HG03095 (cell line): Measurements from ENCODE around the gene GOLGA3.
"Not testable (repeated sequence)": the region's sequence is repeated elsewhere in the genome, so short reads cannot be mapped to it uniquely, and the experiment has no call there.

Source experiments
- ATAC-seq: cut with Tn5 transposase; IDR thresholded peaks from one replicate; pipeline ENCODE4 v1.9.1; 2021; ENCODE audit warnings: moderate library complexity; ENCODE audit not compliant: unreplicated experiment

The GOLGA3 gene

DNA sequence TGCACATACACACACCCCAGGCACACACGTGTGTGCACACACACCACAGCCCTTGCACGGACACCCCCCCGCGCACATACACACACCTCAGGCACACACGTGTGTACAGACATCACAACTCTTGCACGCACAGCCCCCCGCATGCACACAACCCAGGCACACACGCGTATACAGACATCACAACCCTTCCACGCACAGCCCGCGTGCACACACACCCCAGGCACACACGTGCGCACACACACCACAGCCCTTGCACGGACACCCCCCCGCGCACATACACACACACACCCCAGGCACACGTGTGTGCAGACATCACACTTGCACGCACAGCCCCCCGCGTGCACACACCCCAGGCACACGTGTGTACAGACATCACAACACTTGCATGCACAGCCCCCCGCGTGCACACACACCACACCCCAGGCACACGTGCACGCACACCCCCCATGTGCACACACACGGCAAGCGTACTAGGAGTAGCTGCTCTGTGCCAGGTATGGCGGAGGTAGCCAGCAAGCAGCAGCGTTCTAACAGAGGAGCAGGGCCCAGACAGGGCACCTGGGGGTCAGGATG is 48.8 kb downstream of the GOLGA3 start:
- ATAC-seq = no peak

DNA sequence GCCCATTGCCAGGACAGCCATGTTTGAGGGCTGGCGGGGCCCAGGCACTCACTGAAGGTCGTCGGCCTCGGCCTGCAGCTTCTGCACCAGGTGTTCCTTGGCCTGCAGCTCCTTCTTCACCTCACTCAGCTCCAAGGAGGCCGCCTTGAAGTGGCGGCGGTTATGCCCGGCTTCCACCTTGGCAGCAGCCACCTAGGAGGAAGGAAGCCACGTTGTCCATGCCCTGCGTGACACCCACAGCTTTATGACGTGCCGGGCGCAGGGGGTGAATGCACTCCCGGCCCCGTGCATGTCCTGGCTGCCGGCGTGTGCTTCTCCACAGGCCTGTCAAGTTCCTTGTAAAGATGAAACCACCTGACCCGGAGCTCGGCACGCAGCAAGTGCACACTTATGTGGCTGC is 51.1 kb downstream of the GOLGA3 start:
- no peak for ATAC-seq

DNA sequence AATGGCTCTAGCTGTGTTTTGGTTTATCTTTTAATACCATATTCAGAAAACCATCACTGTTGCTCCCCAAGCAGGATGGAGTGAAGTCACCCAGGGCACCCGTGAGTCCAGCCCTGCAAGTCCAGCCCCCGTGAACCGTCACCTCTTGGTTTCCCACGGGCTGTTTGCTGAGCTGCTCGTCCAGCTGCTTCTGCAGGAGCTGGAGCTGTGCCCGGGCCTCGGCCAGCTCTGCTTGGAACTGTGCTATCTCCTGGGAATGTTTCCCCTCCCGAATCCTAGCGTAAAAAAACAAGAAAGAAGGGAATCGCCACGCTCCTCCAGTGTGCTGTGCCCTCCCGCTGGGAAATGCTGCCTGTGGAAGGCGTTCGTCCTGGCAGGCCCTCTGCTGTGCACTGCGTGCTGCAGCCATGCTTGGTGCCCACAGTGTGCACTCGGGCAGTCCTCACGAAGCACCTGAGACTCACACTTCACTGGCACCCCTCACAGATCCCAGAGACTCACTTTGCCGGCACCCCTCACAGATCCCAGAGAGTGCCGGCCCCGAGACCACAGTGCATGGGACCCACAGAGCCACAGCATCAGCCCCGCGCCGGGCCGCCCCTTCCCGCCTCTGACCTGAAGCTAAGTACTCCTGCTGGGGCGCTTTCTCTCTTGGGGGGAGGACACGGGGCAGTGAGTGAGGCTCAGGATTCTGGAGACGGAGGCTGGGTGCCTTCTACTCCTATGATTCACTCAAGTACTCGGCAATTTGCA is 51.7 kb downstream of the GOLGA3 start:
- ATAC-seq = no peak

DNA sequence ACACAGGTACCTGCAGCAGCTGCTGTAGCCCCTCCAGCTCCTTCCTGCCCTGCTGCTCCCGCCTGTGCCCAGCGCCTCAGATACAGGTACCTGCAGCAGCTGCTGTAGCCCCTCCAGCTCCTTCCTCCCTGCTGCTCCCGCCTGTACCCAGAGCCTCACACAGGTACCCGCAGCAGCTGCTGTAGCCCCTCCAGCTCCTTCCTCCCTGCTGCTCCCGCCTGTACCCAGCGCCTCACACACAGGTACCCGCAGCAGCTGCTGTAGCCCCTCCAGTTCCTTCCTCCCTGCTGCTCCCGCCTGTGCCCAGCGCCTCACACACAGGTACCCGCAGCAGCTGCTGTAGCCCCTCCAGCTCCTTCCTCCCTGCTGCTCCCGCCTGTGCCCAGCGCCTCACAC is 52.4 kb downstream of the GOLGA3 start:
- ATAC-seq = not testable (repeated sequence)

DNA sequence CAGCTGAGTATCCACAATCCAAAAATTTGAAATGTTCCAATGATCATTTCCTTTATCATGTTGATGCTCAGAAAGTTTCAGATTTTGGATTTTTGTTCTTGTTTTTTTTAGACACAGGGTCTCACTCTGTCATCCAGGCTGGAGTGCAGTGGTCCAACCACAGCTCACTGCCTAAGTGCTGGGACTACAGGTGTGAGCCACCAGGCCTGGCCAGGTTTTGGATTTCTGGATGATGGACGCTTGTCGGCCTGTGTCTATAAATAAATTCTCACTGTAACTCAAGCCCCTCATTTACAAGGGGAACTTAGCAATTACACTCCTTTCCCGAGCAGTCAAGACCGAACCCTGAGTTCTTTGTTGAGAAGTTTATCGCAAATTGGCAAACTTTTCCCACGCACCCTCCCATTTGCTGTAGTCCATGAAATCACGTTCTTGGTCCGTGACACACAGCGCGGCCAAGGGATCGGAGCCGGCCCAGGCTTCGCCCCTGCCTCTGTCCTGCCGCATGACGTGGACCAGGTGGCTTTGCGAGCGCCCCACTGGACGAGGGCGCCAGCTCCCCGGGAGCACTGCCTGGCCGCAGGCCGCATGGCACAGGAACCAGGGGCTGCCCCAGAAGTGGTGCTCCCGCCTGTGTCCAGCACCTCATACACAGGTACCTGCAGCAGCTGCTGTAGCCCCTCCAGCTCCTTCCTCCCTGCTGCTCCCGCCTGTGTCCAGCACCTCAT is 53.0 kb downstream of the GOLGA3 start:
- no peak for ATAC-seq

DNA sequence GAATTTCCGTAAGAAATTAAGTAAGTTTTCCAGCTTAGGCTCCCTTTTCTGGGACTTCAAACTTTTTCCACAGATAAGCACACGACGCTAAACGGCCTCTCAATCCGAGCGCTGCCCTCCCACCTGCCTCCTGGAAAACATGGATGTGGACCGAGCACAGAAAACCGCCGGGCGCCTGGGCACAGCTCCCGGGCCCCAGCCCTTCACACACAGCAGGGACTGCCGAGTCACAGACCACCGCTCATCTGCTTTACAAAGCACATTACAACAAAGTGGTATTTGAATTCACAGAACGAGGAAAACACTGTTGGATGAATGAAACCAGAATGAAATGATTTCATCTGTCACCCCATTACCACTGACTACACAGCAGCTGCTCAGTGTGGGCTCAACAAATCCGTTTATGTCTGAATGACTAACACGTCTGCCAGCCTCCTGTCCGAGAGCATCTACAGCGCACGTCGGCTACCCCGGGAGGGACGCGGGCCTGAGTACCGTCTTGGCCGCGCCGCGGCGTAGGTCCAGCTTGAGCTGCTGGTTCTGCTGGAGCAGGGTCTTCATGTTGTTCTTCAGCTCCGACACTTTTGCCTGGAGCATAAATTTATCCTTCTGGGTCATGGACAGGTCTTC is 53.9 kb downstream of the GOLGA3 start:
- no peak for ATAC-seq

DNA sequence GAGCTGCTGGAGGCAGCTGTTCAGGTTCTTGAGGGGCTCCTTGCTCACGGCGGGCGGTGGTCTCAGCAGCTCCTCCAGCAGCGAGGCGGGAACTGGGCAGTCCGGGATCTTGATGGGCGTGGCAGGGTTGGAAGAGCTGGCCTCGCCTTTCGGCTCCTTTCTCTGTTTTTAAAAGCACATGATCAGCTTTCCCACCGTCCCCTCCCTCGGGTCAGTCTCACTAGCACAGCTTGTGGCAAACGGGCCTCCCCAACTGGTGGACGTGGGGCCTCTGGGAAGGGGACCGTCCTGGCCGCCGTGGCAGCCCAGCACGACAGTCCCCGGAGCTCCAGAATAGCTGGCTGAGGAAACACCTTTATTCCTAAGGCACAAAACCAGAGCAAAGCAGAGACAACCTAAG is 54.5 kb downstream of the GOLGA3 start:
- ATAC-seq = no peak

DNA sequence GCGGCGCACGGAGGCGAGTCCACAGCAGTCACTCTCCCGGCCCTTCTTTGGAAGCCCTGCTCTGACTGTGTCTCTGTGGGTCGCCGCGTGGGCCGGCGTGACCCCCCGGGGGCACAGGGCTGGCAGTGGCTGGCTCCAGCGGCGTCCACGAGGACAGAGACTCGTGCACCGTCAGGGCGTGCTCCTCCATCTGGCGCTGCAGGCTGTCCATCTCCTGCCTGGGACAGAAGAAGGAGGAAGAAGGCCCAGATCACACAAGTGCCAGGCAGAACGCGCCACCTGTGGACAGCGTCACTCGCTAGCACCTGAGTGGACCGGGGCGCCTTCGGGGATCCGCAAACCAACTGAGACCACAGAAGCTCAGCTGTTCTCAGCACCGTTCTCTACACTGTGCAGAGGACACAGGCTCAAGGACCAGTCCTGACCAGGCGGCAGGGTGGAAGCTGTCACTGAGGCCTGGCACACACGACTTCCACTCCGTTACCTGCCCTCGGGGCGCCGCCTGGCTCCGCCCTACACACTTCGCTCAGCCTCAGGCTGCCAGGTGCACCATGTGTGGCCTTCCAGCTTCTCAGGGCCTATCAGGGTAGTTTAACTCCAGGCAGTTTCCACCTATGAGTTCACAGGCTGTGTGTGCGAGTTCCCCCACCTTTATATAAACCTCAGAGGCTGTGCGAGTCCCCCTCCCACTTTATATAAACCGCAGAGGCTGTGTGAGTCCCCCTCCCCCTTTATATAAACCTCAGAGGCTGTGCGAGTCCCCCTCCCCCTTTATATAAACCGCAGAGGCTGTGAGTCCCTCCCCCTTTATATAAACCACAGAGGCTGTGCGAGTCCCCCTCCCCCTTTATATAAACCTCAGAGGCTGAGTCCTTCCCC is 55.4 kb downstream of the GOLGA3 start:
- ATAC-seq = no peak

DNA sequence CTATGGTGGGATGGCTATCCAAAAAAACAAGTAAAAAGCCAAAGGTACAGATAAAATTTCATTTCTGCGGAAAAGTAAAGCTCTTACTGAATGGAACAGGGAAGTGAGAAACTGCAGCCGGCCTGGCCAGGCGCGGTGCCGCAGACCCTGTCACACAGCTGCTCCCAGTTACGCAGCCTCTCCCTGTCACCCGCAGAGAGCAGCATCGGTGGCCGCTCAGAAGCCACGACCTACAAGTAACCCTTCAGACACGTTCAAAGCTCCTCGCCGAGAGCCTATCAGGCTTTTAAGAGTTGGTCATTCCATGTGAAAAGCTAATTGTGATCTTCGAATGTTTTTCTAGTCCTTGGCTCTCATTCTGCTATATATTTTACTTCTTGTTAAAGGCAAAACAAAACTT is 56.1 kb downstream of the GOLGA3 start:
- peak; percentile 38 for ATAC-seq

DNA sequence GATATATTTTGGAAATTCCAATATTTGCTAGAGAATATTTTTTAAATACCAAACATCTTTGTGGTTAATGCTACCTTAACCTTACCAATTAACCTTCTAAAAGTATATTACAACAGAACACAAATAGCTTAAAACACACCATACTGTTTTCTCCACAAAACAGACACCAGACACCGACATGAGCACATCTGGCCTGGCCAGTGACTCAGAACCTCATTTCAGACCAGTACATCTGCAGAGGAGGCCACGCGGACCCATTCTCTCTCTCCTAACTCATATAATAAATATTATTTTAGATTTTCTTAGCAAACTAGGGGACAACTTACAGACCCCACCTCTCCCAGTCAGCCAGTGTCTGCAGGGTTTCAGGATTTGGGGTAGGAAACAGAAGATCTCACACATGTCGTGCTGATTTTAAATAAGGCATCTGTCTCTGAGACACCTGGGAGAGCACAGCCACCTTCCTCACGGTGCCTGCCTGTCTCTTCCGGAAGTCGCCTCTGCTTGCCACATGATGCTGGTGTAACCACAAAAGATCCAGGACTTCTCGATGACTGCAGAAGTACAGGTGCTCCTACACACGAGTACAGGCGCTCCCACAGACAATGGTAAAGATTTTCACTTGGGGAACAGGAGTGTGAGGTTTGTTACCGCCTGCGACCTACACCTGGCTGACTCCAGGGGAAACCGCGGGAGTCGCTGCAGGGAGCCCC is 57.4 kb downstream of the GOLGA3 start:
- peak; percentile 52 for ATAC-seq

DNA sequence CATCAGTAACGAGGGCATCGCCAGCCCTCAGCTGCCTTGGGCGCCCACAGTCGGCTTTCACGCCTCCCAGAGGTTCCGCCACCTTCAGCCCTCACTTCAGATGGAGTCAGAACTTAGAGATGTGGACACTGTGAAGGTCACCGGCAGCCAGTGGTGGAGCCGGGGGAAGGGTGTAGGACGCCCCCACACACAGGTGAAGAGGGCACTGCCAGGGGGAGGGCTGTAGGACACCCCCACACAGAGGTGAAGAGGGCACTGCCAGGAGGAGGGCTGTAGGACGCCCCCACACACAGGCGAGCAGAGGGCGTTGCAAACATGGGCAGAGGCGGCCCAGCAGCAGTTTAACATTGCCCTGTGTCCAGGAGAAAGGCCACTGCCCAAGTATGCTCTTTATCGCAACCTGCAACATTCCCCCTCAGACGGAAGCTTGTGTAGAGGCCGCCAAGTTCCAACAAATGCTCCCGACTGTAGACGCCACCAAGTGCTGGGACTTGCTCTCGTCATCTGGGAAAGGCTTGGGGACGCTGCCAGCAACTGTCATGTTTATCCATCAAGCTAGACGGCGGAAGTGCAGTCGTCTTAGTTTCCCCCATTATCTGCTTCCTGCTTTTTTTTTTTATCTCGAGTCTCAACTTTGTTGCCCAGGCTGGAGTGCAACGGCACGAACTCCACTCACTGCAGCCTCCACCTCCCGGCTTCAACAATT is 62.1 kb downstream of the GOLGA3 start:
- no peak for ATAC-seq

DNA sequence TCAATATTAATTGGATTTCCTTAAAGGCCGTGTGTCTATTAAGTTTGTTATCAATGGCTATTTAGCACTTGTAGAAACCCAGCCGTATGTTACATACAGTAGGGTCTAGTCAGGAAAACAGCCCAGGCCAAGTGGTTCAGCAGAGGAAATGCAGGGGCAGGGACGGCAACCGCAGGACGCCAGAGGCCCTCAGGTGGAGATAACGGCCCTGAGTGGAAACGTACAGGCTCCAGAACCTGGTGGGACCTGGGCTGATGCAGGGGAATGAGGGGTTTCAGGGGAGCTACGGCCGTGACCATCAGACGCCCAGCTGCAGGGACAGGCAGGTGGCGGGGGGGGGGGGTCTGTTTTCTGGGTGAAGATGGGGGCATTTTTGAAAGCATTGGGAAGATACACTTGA is 63.3 kb downstream of the GOLGA3 start:
- no peak for ATAC-seq

DNA sequence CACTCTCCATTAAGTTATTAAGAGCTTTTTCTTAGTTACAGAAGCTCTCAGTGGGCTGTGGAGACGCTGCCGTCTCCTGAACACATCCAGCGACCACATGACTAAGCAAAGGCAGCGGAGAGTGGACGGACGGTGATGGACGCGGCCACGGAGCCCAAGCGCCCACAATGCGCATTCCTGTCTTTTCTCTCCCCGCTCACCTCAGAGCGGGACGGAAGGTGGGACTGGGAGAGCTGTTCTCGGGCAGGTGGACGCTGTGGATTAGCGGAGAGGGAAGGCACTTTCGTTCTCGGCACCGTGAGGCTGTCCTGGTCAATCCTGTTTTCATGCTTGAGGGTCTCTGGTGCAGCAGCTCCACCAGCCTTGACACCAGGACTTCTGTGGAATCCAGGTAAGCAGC is 64.4 kb downstream of the GOLGA3 start:
- no peak for ATAC-seq

DNA sequence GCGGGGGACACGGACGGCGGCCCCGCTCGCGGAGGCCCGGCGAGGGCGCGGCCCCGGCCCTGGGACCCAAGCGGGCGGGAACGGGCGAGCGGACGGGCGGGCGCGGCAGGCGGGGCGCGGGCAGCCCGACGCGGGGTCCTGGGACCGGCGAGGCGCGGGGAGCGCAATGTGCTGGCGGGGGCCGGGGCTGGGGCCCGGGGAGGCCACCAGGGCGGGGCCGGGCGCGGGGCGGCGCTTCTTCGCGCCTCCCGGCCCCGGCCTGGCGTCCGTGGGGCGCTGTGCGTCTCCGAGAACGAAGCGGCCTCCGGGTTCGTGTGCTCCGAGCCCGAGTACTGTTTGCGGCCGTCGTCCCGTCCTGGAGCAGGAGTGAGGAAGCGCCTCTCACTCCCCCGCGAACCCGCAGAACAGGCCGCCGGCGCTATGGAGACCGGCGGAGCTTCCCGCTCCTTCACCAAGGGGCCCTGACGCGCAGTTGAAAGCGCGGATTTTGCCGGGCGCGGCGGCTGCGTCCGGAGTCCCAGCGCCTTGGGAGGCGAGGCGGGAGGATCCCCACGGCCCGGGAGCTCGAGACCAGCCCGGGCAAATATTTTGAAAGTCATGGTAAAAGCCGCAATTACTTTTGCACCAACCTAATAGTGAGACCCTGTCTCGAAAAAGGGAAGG is 66.6 kb downstream of the GOLGA3 start:
- peak; percentile 77 for ATAC-seq

DNA sequence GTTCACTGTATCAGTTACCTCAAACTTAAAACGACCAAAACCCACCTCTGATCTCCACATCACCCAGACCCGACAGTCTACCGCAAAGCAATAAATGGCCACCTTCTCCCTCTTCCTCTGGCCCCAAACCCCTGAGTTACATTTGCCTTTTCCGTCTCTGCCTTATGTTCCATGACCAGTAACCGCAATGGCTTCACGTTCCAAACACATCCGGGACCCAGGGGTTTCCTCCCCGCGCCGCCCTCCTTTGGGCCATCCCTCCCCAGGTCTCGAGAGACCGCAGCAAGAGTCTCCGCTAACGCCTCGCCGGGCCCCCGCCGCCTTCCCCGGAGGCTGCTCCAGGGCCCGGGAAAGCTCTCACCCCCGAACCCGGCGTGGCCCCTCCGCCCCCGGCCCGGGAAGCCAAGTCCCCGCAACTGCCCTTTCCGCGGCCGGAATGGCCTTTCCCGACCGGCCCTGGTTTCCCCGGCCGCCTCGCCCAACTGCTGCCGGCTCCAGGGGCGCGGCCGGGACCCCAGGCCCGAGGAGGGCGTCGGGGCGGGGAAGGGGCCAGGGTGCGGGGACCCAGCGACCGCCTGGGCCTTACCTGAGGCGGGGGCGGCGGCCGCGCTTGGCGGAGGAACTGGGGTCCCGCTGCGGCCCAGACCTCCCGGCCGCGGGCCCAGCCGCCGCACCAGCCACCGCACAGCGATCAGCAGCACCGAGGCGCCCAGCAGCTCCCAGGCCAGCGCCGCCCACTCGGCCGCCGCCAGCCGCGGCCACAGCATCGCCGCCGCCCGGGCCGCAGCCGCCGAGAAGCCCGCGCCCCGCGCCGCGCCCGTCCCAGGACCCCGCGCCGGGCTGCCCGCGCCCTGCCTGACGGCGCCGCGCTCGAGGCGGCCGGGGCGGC is 67.4 kb downstream of the GOLGA3 start, which contains the start of gene ANKLE2:
Gene ANKLE2, minus strand, starts transcription at position 801 of the 889 bp plus-strand sequence. Its CDS starts 34 bp downstream, at position 767.
- peak; percentile 36 for ATAC-seq

DNA sequence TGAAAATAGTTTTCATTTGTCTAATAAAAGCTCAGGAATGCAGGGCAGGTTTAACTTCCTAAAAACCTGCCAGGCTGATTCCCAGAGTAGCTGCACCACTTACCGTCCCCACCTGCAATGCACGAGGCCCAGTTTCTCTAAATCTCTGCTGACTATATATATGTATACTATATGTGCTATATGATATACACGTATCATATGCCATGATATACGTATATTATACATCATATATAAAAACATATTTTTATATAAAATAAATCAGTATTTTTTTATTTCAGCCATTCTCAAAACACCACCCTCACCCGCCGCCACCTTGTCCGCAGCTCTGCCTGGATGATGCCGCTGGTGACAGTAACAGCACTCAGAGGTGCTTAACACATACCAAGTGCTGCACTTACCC is 69.3 kb downstream of the GOLGA3 start:
- ATAC-seq = no peak

DNA sequence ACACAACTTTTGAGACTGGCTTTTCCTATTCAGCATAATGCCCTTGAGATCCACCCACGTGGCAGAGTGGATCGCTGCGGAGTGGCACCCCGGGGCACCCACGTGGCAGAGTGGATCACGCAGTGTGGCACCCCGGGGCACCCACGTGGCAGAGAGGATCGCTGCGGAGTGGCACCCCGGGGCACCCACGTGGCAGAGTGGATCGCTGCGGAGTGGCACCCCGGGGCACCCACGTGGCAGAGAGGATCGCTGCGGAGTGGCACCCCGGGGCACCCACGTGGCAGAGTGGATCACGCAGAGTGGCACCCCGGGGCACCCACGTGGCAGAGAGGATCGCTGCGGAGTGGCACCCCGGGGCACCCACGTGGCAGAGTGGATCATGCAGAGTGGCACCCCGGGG is 69.8 kb downstream of the GOLGA3 start:
- ATAC-seq = not testable (repeated sequence)
